GDM1 (cell line): Measurements from ENCODE around the gene ZNHIT1.
"Not testable (repeated sequence)": the region's sequence is repeated elsewhere in the genome, so short reads cannot be mapped to it uniquely, and the experiment has no call there.

Source experiments
- DNase-seq: peaks from one replicate; lab custom pipeline; 2025; lab: John Stamatoyannopoulos, UW

ZNHIT1 gene

GRCh38 chr7:101186844-101187428, 31.0 kb upstream of the ZNHIT1 start:
- no peak for DNase-seq

GRCh38 chr7:101189109-101189508, 28.9 kb upstream of the ZNHIT1 start:
- DNase-seq: no peak

- no peak for DNase-seq
These were observed 22.1 kb upstream of the ZNHIT1 start for GRCh38 chr7:101195884-101196283.

GRCh38 chr7:101197991-101198390, 20.0 kb upstream of the ZNHIT1 start:
- DNase-seq: no peak

- DNase-seq: no peak
These were observed 19.5 kb upstream of the ZNHIT1 start for GRCh38 chr7:101198476-101198875.

GRCh38 chr7:101199522-101199921, 18.4 kb upstream of the ZNHIT1 start:
- DNase-seq: not testable (repeated sequence)

GRCh38 chr7:101200504-101200861, 17.5 kb upstream of the ZNHIT1 start:
- DNase-seq: no peak

GRCh38 chr7:101200862-101201599, 16.9 kb upstream of the ZNHIT1 start, which contains the start of gene MOGAT3:
Gene MOGAT3, minus strand, starts transcription at chr7:101201036. Its CDS starts 182 bp downstream, at chr7:101200854.
- DNase-seq: no peak

- DNase-seq: no peak
These were observed 16.0 kb upstream of the ZNHIT1 start for GRCh38 chr7:101201695-101202602.

GRCh38 chr7:101202603-101202918, 15.4 kb upstream of the ZNHIT1 start:
- DNase-seq: no peak

GRCh38 chr7:101203740-101204738, 13.9 kb upstream of the ZNHIT1 start:
- not testable (repeated sequence) for DNase-seq

- no peak for DNase-seq
These were observed 11.9 kb upstream of the ZNHIT1 start for GRCh38 chr7:101205901-101206664.

- DNase-seq: no peak
These were observed 11.3 kb upstream of the ZNHIT1 start for GRCh38 chr7:101206665-101207042.

- no peak for DNase-seq
These were observed 10.5 kb upstream of the ZNHIT1 start for GRCh38 chr7:101207459-101207858.

GRCh38 chr7:101208794-101209193, 9.2 kb upstream of the ZNHIT1 start:
- no peak for DNase-seq

GRCh38 chr7:101210143-101210542, 7.8 kb upstream of the ZNHIT1 start:
- DNase-seq: no peak

GRCh38 chr7:101211501-101211900, 6.5 kb upstream of the ZNHIT1 start:
- DNase-seq: no peak

- no peak for DNase-seq
These were observed 6.0 kb upstream of the ZNHIT1 start for GRCh38 chr7:101212014-101212413.

- DNase-seq: no peak
These were observed 1.7 kb upstream of the ZNHIT1 start for GRCh38 chr7:101216001-101216859.

- no peak for DNase-seq
These were observed 1.0 kb upstream of the ZNHIT1 start for GRCh38 chr7:101216860-101217387.
